Tibial artery (tissue), 4 donors: ENCODE measurements around the gene CAMTA1.

Source experiments
- DNase-seq, 2 donors: peaks; one replicate each; pipeline ENCODE4 v3.0.0-alpha.2; 2019
- H3K27ac ChIP-seq, 2 donors: fragments of 200-600 bp; sonication (generic) in 1 of 2; 1 replicate in 1 of 2; 2 replicates in 1 of 2; pipeline ENCODE4 v1.5.1; 2018 to 2019; ENCODE audit warnings: mild to moderate bottlenecking in 1 of 2
- H3K27me3 ChIP-seq, 2 donors: fragments of 200-600 bp; sonication (generic) in 1 of 2; one replicate each; pipeline versions ENCODE4 v1.5.1 to v1.6.0; 2016 to 2019
- H3K36me3 ChIP-seq, 3 donors: fragments of 200-600 bp; sonication (generic) in 2 of 3; one replicate each; pipeline ENCODE4 v1.5.1; 2016 to 2019; ENCODE audit warnings: mild to moderate bottlenecking in 2 of 3
- H3K4me1 ChIP-seq, 4 donors: fragments of 200-600 bp; sonication (generic) in 2 of 4; 1 replicate in 3 of 4; 2 replicates in 1 of 4; pipeline ENCODE4 v1.5.1; 2016 to 2019
- H3K4me3 ChIP-seq, 2 donors: fragments of 200-600 bp; sonication (generic) in 1 of 2; 1 replicate in 1 of 2; 2 replicates in 1 of 2; pipeline ENCODE4 v1.5.1; 2018 to 2019; ENCODE audit warnings: mild to moderate bottlenecking in 2 of 2
- H3K9me3 ChIP-seq, 3 donors: fragments of 200-600 bp; sonication (generic) in 1 of 3; one replicate each; pipeline ENCODE4 v1.5.1; 2016 to 2019
- intact Hi-C: fragments of 100-400 bp; cut with DNase I; formaldehyde crosslinking; loops from one replicate; pipeline ENCODE4 v1.15.0; 2023; ENCODE audit warnings: low total_unique reads
- TF ChIP-seq, protein P1 (sequence below), 2 experiments: fragments of 200-600 bp in 1 of 2; fragments of 450-650 bp in 1 of 2; IDR thresholded peaks; one replicate each; pipeline ENCODE4 v1.5.1; 2017 to 2019; ENCODE audit warnings: antibody characterized with exemption in 2 of 2, mild to moderate bottlenecking in 1 of 2, moderate library complexity in 1 of 2

CAMTA1 gene

DNA sequence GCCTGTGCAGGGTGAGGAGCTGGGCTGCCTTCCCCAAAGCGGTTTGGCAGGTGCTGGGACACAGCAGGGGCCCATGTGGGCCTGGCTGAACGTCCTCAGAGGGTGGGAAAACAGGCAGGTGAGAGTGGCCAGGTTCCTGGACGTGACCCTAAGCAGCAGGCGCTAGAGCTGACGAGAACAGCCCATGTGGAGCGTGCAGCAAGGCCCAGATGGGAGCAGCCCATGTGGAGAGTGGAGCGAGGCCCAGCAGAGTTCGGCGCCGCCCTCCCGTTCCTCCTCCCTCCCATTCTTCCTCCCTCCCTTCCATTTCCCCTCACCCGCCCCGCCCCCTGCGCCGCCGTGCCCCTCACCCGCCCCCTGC is 671.4 kb downstream of the CAMTA1 start:
- TF ChIP-seq, protein P1, sequence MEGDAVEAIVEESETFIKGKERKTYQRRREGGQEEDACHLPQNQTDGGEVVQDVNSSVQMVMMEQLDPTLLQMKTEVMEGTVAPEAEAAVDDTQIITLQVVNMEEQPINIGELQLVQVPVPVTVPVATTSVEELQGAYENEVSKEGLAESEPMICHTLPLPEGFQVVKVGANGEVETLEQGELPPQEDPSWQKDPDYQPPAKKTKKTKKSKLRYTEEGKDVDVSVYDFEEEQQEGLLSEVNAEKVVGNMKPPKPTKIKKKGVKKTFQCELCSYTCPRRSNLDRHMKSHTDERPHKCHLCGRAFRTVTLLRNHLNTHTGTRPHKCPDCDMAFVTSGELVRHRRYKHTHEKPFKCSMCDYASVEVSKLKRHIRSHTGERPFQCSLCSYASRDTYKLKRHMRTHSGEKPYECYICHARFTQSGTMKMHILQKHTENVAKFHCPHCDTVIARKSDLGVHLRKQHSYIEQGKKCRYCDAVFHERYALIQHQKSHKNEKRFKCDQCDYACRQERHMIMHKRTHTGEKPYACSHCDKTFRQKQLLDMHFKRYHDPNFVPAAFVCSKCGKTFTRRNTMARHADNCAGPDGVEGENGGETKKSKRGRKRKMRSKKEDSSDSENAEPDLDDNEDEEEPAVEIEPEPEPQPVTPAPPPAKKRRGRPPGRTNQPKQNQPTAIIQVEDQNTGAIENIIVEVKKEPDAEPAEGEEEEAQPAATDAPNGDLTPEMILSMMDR (IDR thresholded peaks at IDR 0.05) = no peak
- H3K9me3 ChIP-seq = no peaks in the 10 kb centered on the region
- H3K27me3 ChIP-seq = no peaks in the 10 kb centered on the region
- H3K36me3 ChIP-seq = no peaks in the 10 kb centered on the region
- no peak overlapping the region for H3K27ac ChIP-seq
- intact Hi-C loops = no loop called here
- no peak overlapping the region for H3K4me3 ChIP-seq
- H3K4me1 ChIP-seq = no peaks in the 10 kb centered on the region
- DNase-seq = no peak

DNA sequence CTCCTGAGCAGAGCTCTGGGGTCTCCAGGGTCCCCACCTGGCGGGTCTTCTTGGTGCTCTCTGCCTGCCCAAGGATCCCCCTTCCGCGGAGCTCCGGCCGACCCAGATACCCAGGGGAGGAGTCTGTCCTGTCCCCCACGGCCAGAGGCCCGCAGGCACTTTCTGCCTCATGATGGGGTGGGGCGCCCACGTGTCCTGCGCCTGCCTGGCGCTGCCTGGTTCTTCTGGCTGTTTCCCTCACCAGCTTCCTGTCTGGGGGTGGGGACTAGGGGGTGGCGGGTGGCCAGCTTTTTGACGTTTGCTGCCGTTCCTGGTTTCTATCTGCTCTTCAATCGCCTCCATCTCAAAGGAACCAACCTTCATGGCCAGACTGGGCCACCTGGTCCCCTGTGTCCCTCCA is 672.6 kb downstream of the CAMTA1 start:
- no peaks in the 10 kb centered on the region for H3K27me3 ChIP-seq
- intact Hi-C loops = no loop called here

DNA sequence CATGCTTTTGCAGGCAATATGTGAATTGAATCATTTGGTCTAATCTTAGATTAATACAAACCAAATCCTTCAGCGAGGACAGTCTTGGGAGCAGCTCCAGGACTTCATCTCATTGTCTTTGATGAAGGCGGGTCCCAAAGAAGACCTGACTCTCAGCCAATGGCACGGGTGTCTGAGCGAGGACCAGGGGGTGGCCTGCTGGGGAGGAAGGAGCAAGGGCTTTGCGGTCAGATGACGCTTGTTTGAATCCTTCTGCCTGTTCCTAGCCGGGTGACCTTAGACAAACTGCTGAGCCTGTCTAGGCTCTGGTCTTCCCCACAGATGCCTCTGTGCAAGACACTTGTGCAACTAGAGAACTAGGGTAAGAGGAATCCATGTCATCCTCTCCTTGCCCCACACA is 673.7 kb downstream of the CAMTA1 start:
- no peaks in the 10 kb centered on the region for H3K27me3 ChIP-seq
- TF ChIP-seq, protein P1 (IDR thresholded peaks at IDR 0.05) = no peak
- H3K36me3 ChIP-seq = no peaks in the 10 kb centered on the region
- no peak for DNase-seq
- intact Hi-C loops = no loop called here
- no peaks in the 10 kb centered on the region for H3K9me3 ChIP-seq
- H3K27ac ChIP-seq = no peak overlapping the region
- H3K4me1 ChIP-seq = no peaks in the 10 kb centered on the region
- H3K4me3 ChIP-seq = no peak overlapping the region

More for the DNA sequence above, 672.6 kb downstream of the CAMTA1 start:
- no peak for DNase-seq
- TF ChIP-seq, protein P1 (IDR thresholded peaks at IDR 0.05) = no peak
- Histone ChIP-seq H3K4me3 (no peak overlapping the region), H3K9me3 (no peaks in the 10 kb centered on the region), H3K4me1 (no peaks in the 10 kb centered on the region), H3K36me3 (no peaks in the 10 kb centered on the region), H3K27ac (no peak overlapping the region)

DNA sequence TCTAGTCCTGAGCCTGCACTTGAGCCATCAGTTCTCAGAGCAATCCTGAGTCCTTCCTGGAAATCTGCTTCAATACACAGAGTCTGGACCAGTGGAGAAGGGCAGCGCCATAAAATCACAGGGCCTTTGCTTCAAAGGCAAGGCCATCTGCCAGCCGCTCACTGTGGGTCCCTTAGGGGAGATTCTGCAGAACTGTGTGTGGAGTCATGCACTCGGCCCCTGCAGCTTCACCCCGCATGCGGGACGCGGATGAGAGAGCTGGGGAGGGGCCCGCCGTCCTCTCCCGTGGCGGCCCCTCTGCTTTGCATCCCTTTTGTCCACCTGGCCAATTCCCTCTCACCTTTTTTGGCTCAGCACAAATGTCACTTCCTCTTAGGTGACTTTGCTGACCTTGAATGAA is 674.7 kb downstream of the CAMTA1 start:
- Histone ChIP-seq H3K27me3 (no peaks in the 10 kb centered on the region), H3K27ac (no peak overlapping the region), H3K36me3 (no peaks in the 10 kb centered on the region), H3K4me3 (no peak overlapping the region), H3K4me1 (no peaks in the 10 kb centered on the region), H3K9me3 (no peaks in the 10 kb centered on the region)
- intact Hi-C loops = no loop called here
- DNase-seq = no peak
- TF ChIP-seq, protein P1 (IDR thresholded peaks at IDR 0.05) = no peak

DNA sequence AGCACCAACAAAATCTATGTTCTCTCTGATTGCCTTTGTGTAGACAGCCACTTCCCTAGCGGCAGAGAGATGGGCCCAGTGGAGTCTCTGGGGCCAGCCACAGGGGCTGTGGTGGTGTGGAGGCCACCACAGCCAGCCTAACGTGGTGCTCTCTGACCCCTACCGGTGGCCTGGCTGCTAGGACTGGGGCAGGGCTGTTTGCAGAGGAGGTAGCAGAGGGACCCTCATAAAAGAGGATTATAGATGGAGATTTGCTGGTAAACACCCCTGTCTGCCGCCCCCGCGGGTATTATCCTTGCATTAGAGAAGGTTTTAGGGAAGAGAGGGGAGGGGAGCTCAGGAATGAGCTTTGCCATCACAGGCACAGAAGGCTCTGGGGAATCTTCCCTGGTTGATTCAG is 675.6 kb downstream of the CAMTA1 start:
- H3K4me1 ChIP-seq = no peaks in the 10 kb centered on the region
- H3K4me3 ChIP-seq = no peak overlapping the region
- intact Hi-C loops = no loop called here
- H3K27me3 ChIP-seq = no peaks in the 10 kb centered on the region
- no peak for DNase-seq
- no peaks in the 10 kb centered on the region for H3K36me3 ChIP-seq
- TF ChIP-seq, protein P1 (IDR thresholded peaks at IDR 0.05) = no peak
- H3K27ac ChIP-seq = no peak overlapping the region
- H3K9me3 ChIP-seq = no peaks in the 10 kb centered on the region

DNA sequence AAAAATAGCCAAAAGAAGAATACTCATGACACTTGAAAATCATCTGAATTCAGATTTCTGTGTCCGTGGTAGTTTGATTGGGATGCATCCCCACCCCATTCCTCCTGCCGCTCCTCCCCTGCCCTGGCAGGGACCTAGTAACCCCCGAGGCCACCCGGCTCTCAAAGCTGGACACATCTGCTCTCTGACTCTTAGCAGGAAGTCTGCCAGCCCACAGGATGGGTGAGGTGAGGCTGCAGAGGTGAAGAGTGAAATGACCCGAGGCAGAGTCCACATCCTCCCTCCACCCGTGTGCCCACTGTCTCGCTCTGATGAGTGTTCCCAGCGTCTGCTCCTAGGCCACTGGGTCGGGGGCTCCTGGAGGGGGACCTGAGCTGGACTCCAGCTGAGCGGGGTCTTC is 677.4 kb downstream of the CAMTA1 start:
- intact Hi-C loops = no loop called here
- Histone ChIP-seq H3K4me1 (no peaks in the 10 kb centered on the region), H3K9me3 (no peaks in the 10 kb centered on the region), H3K27me3 (no peaks in the 10 kb centered on the region), H3K4me3 (no peak overlapping the region), H3K27ac (no peak overlapping the region), H3K36me3 (no peaks in the 10 kb centered on the region)
- TF ChIP-seq, protein P1 (IDR thresholded peaks at IDR 0.05) = no peak
- DNase-seq = no peak
